Activated T-cell treated with anti-CD3 and anti-CD28 coated beads for 24 hours (primary cell): ENCODE data around the gene CRYBB3.
"Not testable (repeated sequence)": the region's sequence is repeated elsewhere in the genome, so short reads cannot be mapped to it uniquely, and the experiment has no call there.

Source experiments
- DNase-seq: peaks from one replicate; pipeline ENCODE4 v3.0.0-alpha.2; 2020; ENCODE audit warnings: low read depth

CRYBB3 gene

DNA sequence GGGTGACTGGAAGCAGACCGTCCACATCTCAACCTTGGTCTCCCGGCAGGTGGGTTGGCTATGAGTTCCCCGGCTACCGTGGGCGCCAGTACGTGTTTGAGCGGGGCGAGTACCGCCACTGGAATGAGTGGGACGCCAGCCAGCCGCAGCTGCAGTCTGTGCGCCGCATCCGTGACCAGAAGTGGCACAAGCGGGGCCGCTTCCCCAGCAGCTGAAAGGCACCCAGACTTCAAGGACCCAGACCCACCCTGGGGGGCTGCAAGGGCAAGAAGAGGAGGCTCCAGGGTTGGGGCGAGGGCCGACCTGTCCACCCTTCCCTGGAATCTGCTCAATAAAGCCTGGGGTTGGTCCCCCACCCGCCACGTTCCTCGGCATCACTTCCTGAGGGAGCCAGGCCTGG lies 7.3 kb downstream of the CRYBB3 start:
- no peak for DNase-seq

DNA sequence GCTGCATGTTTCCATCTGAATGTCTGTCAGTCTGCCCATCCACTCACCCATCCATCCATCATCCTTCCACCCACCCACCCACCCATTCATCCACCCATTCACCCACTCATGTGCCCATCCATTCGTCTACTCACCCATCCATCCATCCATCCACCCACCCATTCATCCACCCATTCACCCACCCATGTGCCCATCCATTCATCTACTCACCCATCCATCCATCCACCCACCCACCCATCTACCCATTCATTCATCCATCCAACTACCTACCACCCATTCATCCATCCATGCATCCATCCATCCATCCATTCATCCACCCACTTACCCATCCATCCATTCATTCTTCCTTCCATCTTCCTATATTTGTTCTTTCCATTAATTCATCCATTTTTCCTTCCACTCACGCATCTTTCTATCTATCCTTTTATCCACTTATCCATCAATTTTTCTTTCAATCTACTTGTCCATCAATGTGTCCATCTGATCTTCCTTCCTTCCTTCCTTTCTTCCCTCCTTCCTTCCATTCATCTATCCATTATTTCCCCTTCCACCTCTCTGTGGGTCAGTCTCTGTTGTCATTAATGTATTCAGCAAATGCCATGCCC lies 8.0 kb downstream of the CRYBB3 start:
- DNase-seq = no peak

DNA sequence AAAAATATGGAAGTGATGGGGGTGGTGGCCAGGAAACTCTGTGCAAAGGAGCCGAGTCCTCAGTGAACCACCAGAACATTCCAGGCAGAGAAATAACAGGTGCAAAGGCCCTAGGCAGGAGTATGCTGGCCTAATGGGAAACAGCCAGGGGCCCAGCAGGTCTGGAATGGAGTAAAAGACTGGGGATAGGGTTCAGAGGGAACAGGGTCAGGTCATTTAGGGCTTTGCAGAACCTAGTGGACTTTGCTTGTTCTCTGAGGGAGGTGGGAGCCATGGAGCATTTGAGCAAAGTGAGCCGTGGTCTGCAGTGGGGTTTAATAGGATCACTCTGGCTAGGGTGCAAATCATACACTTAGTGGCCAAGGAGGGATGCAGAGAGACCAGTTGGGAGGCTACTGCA lies 8.7 kb downstream of the CRYBB3 start:
- DNase-seq = no peak

DNA sequence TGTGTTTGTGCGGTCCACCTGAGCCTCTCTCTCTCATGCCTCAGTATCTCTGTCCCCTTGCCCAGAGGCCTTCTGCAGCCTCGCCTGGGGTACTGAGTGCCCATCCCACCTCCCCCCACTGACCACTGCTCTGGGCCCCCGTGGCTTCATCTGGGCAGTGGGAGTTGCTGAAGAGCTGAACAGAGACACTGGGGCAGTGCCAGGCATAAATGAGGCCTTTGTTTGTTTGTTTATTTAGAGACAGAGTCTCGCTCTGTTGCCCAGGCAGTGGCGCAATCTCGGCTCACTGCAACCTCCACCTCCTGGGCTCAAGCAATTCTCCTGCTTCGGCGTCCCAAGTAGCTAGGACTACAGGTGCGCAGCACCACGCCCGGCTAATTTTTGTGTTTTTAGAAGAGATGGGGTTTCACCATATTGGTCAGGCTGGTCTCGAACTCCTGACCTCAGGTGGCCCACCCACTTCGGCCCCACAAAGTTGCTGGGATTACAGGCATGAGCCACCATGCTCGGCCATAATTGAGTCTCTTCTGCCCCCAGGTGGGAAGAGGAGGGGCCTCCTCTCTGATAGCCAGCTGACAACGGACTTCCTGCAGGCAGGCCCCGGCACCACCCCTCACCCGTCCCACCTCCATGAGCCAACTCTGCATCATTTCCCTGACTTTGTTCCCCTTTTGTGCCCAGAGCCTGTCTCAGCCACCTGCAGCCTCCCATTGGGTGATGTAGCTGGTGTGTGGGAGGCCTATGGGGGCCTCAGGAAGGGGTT lies 9.3 kb downstream of the CRYBB3 start:
- no peak for DNase-seq

DNA sequence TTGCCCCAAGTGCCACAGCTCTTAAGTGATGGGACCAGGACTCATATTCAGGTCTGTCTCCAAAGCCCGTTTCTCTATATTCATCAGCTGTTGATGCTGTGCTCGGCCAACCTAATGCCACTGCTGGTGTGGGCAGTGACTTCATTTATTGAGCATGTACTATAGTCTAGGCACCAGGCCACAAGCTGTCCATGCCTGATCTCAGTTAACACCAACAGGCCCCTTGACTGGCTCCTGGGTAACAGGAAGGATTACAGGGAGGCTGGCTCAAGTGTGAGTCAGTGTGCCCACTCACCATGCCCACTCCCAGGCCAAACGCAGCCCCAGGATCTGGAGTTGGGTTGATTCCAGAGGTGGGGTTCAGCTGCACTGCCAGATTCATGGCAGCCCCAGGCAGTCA lies 11.1 kb downstream of the CRYBB3 start:
- DNase-seq = no peak

DNA sequence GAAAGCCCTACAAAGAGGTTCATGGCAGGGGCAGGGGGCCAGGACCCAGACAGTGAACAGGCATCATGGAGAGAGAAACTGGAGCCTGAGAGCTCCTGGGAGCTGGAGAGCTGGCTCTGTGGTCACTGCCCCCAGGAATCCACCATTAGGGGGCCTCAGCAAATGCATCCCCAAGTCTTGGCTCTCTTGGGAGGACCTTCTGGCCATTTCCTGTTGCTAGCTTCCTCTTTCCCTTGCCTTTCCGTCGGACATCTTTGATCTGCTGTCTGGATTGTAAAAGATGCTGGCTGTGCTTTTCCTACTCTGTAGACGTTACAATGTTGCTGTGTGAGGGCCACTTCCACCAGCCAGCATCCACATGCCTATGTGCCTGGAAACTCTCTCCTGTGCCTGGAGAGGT lies 12.7 kb downstream of the CRYBB3 start:
- no peak for DNase-seq

DNA sequence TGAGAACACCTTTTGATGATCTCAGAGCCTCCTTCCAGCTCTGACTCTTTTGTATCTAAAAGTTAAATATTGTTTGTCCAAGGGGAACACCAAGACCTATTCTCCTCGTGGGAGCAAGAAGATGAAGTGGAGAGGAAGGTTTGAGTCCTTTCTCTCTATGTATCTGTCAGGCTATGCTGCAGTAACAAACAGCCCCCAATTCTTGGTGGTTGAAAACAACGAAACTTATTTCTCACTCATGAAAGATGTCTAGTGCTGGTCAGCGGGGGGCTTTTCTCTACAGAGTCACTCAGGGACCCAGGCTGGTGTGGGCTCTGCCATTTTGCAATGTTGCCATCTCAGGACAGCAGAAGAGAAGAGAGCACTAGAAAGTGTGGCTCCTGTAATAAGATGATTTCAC lies 13.6 kb downstream of the CRYBB3 start:
- DNase-seq = no peak

DNA sequence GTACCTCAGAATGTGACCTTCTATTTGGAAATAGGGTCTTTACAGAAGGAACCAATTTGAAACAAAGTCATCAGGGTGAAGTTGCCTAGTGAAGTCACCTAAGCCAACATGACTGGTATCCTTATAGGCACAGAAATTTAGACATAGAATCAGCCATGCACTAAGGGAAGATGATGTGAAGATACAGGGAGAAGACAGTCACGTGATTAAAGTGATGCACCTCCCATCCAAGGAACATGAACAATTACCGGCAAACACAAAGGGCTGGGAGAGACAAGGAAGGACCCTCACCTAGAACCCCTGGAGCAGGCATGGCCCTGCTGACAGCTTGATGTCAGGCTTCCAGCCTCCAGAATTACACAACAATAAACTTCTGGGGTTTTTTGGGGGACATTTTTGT lies 16.6 kb downstream of the CRYBB3 start:
- DNase-seq = no peak

DNA sequence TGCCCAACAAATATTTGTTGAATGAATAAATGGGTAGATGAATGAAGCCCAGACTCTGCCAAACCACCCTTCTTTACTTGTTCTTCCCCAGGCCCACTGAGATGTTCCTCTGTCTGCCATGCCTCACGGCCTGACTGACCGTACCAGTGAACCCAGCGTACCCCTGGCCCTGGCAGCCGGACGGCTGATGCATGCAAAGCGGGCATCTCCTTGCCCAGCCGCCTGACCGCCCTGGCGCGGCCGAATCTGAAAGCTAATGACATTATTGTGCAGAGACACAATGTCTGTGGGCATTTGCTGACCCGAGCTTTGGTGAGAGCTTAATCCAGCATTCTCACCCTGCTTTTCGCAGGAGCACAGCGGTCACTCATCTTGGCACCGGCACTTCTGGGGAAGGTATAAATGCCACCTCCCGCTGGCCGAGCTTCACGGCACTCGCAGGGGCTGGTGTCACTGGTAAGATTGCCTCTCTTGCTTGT lies 19.6 kb downstream of the CRYBB3 start, which contains the start of gene CRYBB2:
CRYBB2 (plus strand) TSS at position 429 of the 479 bp plus-strand sequence. CDS start 1,791 bp downstream, outside the sequence.
- no peak for DNase-seq

DNA sequence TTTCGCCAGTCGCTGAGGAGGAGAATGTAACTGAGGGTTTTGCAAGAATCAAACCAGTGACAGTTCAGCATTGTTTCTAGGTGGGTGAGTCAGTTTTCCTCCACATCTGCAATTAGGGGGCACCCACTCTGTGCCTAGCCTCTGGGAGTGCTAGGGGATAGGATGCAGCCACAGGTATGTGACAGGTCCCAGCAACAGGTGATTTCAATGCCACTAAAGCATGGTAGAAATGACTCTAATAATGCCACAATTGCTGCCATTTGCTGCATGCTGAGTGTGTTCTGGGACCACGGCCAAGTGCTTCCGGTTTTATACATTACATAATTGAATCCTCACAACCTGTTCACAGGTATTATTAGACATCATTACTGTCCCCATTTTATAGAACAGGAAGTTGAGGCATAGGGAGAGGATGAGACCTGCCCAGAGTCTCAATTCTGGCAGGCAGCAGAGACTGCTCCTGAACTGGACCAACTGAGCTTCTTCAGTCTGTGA lies 20.3 kb downstream of the CRYBB3 start:
- no peak for DNase-seq

DNA sequence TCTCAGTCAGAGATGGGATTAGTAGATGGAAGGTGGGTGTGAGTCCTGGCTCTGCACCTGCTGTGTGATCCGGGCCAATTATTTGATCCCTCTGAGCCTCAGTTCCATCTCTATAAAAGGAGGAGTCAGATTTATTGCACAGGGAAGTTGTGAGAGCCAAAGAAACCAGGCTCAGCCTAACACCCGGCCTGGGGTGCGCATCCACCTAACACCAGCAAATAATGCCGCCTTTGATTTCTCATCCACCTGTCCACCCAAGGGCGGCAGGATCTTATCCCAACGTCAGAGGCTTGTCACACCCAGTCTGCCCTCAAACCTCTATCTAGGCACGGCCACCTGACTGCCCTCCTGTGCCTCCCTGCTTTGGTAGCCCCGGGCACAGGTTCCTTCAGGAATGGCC lies 22.1 kb downstream of the CRYBB3 start:
- DNase-seq = no peak

DNA sequence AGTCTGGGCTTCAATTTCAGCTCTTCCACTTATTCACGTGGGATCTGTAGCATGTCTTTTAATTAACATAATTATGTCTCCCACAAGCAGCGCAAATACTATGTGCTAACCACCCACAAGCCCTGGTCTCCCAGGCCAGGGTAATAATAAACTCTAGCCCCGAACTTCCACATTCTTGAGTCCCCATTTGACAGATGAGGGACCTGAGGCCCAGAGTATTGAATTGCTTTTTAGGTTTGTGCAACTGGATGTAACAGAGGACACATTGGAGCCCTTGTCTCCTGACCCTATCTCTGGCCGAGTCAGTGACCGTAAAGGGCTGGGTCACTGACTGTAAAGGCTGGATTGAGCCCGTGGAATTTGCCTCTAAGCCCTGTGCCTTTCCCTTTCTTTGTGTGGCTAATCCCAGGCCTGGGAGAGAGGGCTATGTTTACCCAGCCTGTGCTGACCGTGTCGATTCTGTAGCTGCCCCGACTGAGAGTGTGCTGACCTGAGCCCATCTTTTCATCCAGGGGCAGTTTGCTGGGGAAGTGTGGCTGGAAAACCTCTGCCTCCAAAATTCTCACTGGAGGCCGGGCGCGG lies 23.7 kb downstream of the CRYBB3 start:
- no peak for DNase-seq

DNA sequence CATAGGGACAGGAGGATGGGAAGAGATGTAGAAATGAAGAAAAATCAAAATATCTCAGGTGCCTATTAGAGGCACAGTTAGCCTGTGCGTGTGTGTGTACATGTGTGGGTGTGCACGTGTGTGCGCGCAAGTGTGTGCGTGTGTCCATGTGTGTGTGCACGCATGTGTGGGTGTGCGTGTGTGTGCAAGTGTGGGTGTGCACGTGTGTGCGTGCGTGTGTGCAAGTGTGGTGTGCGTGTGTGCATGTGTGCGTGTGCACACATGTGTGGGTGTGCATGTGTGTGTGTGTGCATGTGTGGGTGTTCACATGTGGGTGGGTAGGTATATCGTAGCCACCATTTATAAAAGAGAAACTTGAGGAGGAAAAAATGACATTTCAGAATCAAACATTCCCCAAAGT lies 29.2 kb downstream of the CRYBB3 start:
- DNase-seq = no peak

DNA sequence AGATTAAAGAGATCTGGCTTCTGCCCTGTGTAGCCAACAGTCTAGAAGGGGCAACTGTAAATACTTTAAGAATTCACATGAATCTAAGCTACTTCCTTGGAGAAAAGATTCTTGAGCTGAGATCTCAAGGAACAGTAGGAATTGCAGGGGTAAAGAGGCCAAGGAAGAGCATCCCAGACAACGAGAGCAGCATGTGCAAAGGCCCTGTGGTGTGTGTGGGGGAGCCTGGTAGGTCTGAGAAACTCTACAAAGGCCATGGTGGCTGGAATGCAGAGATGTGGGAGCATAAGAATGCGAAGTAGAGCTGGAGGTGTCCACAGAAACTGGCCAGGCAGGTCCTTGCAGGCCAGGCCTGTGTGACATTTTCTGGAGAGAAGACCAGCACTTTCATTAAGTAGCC lies 31.1 kb downstream of the CRYBB3 start:
- DNase-seq = not testable (repeated sequence)

DNA sequence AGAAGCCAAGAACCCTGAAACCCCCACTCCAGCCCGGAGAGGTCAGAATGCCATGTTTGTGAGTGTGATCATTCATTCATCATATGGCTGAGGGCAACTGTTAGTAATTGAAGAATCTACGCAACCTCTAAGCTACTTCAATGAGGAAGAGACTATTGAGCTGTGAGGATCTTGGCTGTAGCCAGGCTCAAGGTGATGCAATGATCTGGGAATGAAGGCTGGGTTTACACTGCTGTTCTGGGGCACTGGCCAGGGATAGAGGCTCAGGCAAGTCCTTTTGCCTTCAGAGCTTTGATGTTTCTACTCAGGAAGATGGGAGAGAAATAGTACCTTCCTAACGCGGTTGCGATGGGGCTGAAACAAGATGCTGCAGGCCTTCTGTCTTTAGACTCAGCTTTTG lies 32.6 kb downstream of the CRYBB3 start:
- DNase-seq = no peak

DNA sequence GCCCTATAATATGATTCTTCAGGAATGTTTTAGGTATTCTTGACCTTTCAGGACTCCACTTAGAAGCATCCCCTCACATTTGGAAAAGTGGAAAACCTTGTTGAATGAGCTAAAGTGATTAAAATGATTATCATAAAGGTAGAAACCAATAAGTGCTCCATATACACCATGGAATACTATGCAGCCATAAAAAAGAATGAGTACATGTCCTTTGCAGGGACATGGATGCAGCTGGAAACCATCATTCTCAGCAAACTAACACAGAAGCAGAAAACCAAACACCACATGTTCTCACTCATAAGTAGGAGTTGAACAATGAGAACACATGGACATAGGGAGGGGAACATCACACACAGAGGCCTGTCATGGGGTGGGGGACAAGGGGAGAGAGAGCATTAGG lies 34.0 kb downstream of the CRYBB3 start:
- not testable (repeated sequence) for DNase-seq

DNA sequence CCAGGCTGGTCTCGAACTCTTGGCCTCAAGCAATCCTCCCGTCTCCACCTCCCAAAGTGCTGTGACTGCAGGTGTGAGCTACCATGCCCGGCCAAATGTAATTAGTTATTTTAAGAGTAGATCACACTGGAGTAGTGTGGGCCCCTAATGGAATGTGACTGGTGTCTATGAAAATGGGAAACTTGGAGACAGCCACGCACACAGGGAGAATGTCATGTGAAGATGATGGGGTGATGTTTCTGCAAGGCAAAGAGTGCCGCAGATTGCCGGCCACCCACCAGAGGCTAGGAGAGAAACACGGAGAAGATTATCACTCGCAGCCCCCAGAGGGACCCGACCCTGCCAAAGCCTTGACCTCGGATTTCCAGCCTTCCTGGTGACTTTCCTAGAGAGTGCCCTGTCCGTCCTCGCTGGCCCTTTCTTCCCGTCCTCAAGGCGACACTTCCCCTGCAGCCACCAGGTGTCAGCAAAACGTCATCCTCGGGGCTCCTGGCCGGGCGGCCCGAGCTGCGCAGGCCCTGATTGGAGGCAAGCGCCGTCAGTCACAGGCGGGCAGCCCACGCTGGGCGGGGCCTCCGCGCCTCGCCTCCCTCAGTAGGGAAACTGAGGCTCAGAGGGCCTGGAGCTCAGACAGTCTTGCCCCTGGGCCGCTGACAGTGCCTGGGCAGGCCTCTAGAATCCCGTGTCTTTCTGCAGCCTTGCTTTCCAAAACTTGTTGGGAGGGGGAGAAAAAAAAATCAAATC lies 36.1 kb downstream of the CRYBB3 start:
- peak; percentile 63 for DNase-seq

DNA sequence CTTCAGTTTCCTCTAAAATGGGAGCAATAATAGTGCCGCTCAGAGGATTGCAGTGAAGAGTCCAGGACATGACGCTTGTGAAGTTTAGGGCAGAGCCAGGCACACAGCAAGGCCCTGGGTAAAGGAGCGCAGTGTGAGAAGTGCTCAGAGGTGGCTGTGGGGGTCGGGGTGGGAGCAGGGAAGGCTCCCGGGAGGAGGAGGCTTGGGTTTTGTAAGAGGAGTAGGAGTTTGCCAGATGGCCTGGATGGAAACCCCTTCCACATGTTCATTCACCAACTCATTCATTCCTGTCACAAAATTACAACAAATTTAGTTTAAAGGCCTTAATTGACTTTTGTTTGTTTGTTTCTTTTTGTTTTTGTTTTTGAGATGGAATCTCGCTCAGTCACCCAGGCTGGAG lies 36.8 kb downstream of the CRYBB3 start:
- no peak for DNase-seq

DNA sequence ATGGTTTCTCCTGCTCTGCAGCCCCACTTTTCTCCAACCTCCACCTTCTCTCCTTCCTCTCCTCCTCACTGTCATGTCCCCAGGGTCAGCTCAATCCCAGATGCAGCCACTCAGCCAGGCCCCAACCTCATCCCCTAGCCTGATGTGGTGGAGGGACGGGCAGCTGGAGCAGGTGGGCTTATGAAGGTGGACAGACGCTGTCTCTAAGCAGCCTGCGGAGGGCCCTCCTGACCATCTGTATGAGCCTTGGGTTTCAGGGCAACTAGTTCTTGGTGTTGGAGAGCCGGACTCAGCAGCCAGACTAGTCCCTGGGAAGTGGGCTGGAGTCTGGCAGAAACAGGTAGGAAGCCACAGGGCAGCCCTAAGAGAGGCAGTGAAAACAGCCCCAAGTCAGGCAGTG lies 37.8 kb downstream of the CRYBB3 start:
- no peak for DNase-seq

DNA sequence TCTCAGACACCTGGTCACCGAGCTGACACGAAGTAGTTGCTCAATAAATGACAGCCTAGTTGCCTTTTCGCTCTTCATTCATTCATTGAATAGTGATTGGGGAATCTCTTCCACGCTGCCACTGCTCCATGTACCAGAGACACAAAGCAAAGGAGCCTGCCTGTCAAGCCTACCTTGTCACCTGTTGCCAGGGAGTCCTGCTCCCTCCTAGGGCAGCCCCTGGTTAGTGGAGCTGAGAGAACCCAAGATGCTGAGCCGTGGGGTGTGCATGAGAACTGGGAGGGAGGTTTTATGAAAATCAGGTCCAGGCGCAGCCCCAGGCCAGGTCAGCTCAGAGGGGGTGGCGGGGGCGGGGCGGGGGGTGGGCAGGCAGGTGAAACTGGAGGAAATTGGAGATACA lies 38.4 kb downstream of the CRYBB3 start:
- not testable (repeated sequence) for DNase-seq

DNA sequence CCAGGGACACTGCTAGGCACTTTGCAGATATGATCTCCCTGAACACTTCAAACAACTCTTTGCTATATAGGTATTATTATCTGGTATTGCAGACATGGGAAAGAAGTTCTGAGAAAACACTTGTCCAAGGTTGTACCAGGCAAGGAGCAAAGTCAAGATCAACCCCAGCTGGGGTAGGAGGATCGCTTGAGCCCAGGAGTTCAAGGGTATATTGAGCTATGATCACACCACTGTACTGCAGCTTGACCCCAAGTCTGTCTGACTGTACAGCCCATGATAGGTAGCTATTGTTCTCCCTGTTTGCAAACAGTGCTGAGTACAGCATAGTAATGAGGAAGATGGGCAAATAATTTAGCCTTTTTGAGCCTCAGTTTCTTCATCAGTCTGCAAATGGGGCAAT lies 55.5 kb downstream of the CRYBB3 start:
- DNase-seq = not testable (repeated sequence)
